ENCODE data around the gene F12.

GRCh38 chr5:177439518-177440053 lies 30.2 kb upstream of the F12 start:
- no peak for TF ChIP-seq CTCF (conservative IDR thresholded peaks at IDR 0.05 in 1 of 2, IDR thresholded peaks at IDR 0.05 in 1 of 2; ENCODE audit: low read depth in 1 of 2, low read length in 2 of 2)
- TF ChIP-seq EZH2 (IDR thresholded peaks at IDR 0.05; ENCODE audit: low read length, missing control alignments) = no peak

Measured in fibroblast of lung (primary cell).